ENCODE measurements around the gene FLT4. TPM values are rescaled to one million over a fixed set of nuclear protein-coding genes. Genes with fewer than 3 reads are reported as not detected.

FLT4 gene
- total and polyA plus RNA-seq, 9 of the 15 experiments (the other 6 are each of a cell fraction or from before 2014, with no cell fraction given) = 0.01 to 0.42 (median 0.14) TPM; not detected in 2

GRCh38 chr5:180643191-180643851 is 6.1 kb downstream of the FLT4 start:
- BruUV-seq (replicated peaks) = no TSS peak
- ATAC-seq (no peak), FAIRE-seq (no peak), DNase-seq (ENCODE audit: extremely low read depth in 1 of 4, low spot score in 3 of 4) (no peak)
- H3K27me3 ChIP-seq (ENCODE audit: control insufficient read depth in 2 of 2, insufficient read depth in 2 of 2, low read length in 2 of 2) = peaks cover 59 to 93% of the 10 kb centered on the region in 2 experiments; a peak in 4 of 5 replicates
- in situ Hi-C loops (cut with MboI) = no loop called here
- H3K9ac ChIP-seq (ENCODE audit: insufficient read depth in 1 of 2, low read depth in 2 of 2, low read length in 2 of 2) = no peak overlapping the region
- H3K9me1 ChIP-seq (ENCODE audit: control insufficient read depth, insufficient read depth, low read length) = no peaks in the 10 kb centered on the region
- peaks cover 17% of the 10 kb centered on the region for H4K20me1 ChIP-seq (replicated peaks; ENCODE audit: control insufficient read depth, insufficient read depth, low read length)
- no peak overlapping the region for H3K27ac ChIP-seq (ENCODE audit: extremely low read depth, low read depth, low read length)
- POLR2A ChIA-PET = interaction anchor here (1.4 kb wide), 1 partner anchor 8 kb away, joined by 5 read pairs; no protein-coding TSS in a partner anchor
- 3% methylated on average over 15 of the region's 17 CpGs for WGBS (ENCODE audit: insufficient coverage, low coverage, missing lambda C conversion rate)
- no peaks in the 10 kb centered on the region for H3K79me2 ChIP-seq (ENCODE audit: control insufficient read depth, insufficient read depth, low read length)
- H3K4me1 ChIP-seq (replicated peaks in 1 of 2; ENCODE audit: control insufficient read depth in 2 of 2, insufficient read depth in 2 of 2, low read length in 2 of 2) = peaks cover 7 to 27% of the 10 kb centered on the region in 2 experiments; a peak in 4 of 5 replicates
- CTCF ChIA-PET (ENCODE audit: low intra/inter-chr PET ratio) = interaction anchor here (0.6 kb wide), 1 partner anchor 21 kb away, joined by 3 read pairs; no protein-coding TSS in a partner anchor
- no peak overlapping the region for H3K4me3 ChIP-seq
- H3K36me3 ChIP-seq (ENCODE audit: control insufficient read depth, insufficient read depth, low read length) = no peaks in the 10 kb centered on the region
- no peaks in the 10 kb centered on the region for H3K9me3 ChIP-seq (replicated peaks; ENCODE audit: control insufficient read depth, insufficient read depth, low read depth, low read length)
- no peak overlapping the region for H2AFZ ChIP-seq (ENCODE audit: low read depth, low read length)
- H3K4me2 ChIP-seq (ENCODE audit: insufficient read depth, low read length) = no peak overlapping the region
- intact Hi-C loops (cut with micrococcal nuclease) = no loop called here
- TF ChIP-seq MED1 (CRISPR knock-in tag; IDR thresholded peaks at IDR 0.05; ENCODE audit: borderline replicate concordance) = no peak
- TF ChIP-seq ZNF77 (CRISPR knock-in tag; IDR thresholded peaks at IDR 0.05) = no peak
- TF ChIP-seq PRPF4 (IDR thresholded peaks at IDR 0.05; ENCODE audit: insufficient read depth, low read depth, low read length, poor library complexity, severe bottlenecking) = no peak
- no peak for TF ChIP-seq HMGN3 (IDR thresholded peaks at IDR 0.05; ENCODE audit: borderline replicate concordance, extremely low read depth, insufficient read length, low read depth, low read length)
- no peak for TF ChIP-seq RERE (CRISPR knock-in tag; IDR thresholded peaks at IDR 0.05; ENCODE audit: borderline replicate concordance)
- TF ChIP-seq, protein P1, sequence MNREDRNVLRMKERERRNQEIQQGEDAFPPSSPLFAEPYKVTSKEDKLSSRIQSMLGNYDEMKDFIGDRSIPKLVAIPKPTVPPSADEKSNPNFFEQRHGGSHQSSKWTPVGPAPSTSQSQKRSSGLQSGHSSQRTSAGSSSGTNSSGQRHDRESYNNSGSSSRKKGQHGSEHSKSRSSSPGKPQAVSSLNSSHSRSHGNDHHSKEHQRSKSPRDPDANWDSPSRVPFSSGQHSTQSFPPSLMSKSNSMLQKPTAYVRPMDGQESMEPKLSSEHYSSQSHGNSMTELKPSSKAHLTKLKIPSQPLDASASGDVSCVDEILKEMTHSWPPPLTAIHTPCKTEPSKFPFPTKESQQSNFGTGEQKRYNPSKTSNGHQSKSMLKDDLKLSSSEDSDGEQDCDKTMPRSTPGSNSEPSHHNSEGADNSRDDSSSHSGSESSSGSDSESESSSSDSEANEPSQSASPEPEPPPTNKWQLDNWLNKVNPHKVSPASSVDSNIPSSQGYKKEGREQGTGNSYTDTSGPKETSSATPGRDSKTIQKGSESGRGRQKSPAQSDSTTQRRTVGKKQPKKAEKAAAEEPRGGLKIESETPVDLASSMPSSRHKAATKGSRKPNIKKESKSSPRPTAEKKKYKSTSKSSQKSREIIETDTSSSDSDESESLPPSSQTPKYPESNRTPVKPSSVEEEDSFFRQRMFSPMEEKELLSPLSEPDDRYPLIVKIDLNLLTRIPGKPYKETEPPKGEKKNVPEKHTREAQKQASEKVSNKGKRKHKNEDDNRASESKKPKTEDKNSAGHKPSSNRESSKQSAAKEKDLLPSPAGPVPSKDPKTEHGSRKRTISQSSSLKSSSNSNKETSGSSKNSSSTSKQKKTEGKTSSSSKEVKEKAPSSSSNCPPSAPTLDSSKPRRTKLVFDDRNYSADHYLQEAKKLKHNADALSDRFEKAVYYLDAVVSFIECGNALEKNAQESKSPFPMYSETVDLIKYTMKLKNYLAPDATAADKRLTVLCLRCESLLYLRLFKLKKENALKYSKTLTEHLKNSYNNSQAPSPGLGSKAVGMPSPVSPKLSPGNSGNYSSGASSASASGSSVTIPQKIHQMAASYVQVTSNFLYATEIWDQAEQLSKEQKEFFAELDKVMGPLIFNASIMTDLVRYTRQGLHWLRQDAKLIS (CRISPR knock-in tag; IDR thresholded peaks at IDR 0.05) = no peak
- no peak for TF ChIP-seq MEF2A (IDR thresholded peaks at IDR 0.05; ENCODE audit: control insufficient read depth, low read depth, low read length)
- no peak for TF ChIP-seq MLX (CRISPR knock-in tag; conservative IDR thresholded peaks at IDR 0.05)
- TF ChIP-seq ZNF561 (CRISPR knock-in tag; conservative IDR thresholded peaks at IDR 0.05) = no peak
- TF ChIP-seq TCF7L2 (IDR thresholded peaks at IDR 0.05; ENCODE audit: low read depth, low read length) = no peak
- TF ChIP-seq NFXL1 (CRISPR knock-in tag; IDR thresholded peaks at IDR 0.05) = no peak
